Fibroblast of the aortic adventitia (primary cell): ENCODE results near the gene CD96. TPM values are rescaled to one million over a fixed set of nuclear protein-coding genes. Genes with fewer than 3 reads are reported as not detected.
A peak's percentile ranks its signal among the peaks of the same experiment; 100 is the strongest.

Source experiments
- DNase-seq: peaks from one replicate; pipeline ENCODE4 v3.0.0-alpha.2; 2010; ENCODE audit warnings: low read depth
- H3K4me3 ChIP-seq: 2 replicates; pipeline ENCODE4 v1.5.1; 2011; ENCODE audit warnings: low read depth, mild to moderate bottlenecking, control low read depth, low read length, moderate library complexity
- total RNA-seq: library from RNA; depleted of rRNA; stranded (reverse); fragments of >200 nt; gene quantifications from 2 replicates; pipeline ENCODE4 v1.2.3, GENCODE V29; 2012; ENCODE audit warnings: low replicate concordance
- TF ChIP-seq, protein P1 (sequence below): IDR thresholded peaks from 2 replicates; pipeline ENCODE4 v1.5.1; 2011; ENCODE audit warnings: mild to moderate bottlenecking, low read length, control low read depth, inconsistent platforms; ENCODE audit not compliant: insufficient read depth

CD96 gene
- total RNA-seq, 1 donor: 0.09 TPM

- DNase-seq: no peak
- TF ChIP-seq, protein P1, sequence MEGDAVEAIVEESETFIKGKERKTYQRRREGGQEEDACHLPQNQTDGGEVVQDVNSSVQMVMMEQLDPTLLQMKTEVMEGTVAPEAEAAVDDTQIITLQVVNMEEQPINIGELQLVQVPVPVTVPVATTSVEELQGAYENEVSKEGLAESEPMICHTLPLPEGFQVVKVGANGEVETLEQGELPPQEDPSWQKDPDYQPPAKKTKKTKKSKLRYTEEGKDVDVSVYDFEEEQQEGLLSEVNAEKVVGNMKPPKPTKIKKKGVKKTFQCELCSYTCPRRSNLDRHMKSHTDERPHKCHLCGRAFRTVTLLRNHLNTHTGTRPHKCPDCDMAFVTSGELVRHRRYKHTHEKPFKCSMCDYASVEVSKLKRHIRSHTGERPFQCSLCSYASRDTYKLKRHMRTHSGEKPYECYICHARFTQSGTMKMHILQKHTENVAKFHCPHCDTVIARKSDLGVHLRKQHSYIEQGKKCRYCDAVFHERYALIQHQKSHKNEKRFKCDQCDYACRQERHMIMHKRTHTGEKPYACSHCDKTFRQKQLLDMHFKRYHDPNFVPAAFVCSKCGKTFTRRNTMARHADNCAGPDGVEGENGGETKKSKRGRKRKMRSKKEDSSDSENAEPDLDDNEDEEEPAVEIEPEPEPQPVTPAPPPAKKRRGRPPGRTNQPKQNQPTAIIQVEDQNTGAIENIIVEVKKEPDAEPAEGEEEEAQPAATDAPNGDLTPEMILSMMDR: no peak
- H3K4me3 ChIP-seq: no peak overlapping the region
Measured at GRCh38 chr3:111590143-111590491, 48.1 kb downstream of the CD96 start.

- TF ChIP-seq, protein P1: no peak
- DNase-seq: no peak
- no peak overlapping the region for H3K4me3 ChIP-seq
Measured at GRCh38 chr3:111591555-111591954, 49.6 kb downstream of the CD96 start.

DNA sequence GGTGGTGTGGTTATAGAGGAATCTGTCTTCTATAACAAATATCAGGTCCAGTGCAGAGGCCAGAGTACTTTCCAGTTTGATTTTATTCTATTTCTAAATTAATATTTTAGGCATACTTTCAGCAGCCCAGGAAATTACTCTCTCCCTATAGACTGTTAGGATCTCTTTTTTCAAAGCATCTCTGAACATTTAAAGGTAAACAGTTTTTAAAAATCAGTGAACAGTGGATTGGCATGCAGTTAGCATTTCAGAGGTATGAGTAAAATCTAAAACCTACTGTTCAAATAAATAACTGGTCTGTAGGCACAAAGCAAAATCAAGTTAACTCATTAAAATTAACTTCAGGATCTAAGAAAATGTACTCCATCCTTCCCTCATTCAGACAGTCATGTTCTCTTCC, 50.1 kb downstream of the CD96 start:
- TF ChIP-seq, protein P1: no peak
- DNase-seq: no peak

DNA sequence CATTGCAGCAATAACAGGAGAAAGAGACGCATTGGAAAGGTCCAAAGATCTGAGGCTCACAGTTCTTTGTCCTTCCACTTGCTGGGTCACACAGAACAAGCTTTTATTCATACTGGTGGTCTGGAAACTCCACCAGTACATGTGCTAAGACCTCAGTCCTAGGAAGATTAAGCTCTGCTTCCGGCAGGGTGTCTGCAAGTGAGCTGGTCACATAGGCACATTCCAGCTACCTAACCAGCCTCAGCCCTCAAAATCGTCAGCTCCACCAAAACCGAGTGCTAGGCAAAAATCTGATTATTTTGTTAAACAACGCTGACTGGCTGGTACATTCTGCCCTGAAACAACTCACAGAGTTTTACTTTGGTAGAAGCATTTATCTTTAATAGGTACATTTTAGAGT, 50.9 kb downstream of the CD96 start:
- H3K4me3 ChIP-seq: no peak overlapping the region
- DNase-seq: no peak
- TF ChIP-seq, protein P1: no peak

More for the DNA sequence above, 50.1 kb downstream of the CD96 start:
- H3K4me3 ChIP-seq: no peak overlapping the region

- no peak for DNase-seq
- H3K4me3 ChIP-seq: no peak overlapping the region
- TF ChIP-seq, protein P1: no peak
Measured at GRCh38 chr3:111593666-111594065, 51.7 kb downstream of the CD96 start.

DNA sequence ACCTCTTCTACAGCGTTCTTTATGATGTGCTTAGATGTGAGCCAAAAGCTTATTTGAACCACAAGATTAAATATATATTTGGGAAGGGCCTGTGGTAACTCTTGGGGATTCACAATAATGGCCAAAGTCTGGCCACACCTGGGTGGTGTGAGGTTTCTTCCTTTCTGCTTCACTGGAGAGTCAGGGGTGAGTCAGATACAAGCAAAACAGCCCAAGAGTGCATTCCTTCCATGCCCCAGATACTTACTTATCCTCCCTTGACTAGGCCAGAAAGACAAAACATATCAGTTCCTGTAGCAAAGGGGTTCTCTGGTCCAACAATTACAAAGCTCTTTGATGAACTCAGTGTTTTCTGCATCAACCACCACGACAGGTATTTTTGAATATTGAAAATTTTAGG, 52.2 kb downstream of the CD96 start:
- TF ChIP-seq, protein P1: no peak
- H3K4me3 ChIP-seq: no peak overlapping the region
- peak; percentile 81 for DNase-seq

- TF ChIP-seq, protein P1: no peak
- DNase-seq: no peak
- H3K4me3 ChIP-seq: no peak overlapping the region
Measured at GRCh38 chr3:111594781-111595180, 52.8 kb downstream of the CD96 start.
